HUES64 (cell line): ENCODE data around the gene CRABP1.

Experiments
- H3K27ac ChIP-seq: 2 replicates; pipeline ENCODE4 v1.7.0; 2013; ENCODE audit warnings: low read depth, low read length, inconsistent platforms
- H3K27me3 ChIP-seq: 2 replicates; pipeline ENCODE4 v1.6.1; 2013; ENCODE audit warnings: mild to moderate bottlenecking, low read length; ENCODE audit not compliant: insufficient read depth
- H3K36me3 ChIP-seq: 2 replicates; pipeline ENCODE4 v1.6.1; 2013; ENCODE audit warnings: mild to moderate bottlenecking, low read length; ENCODE audit not compliant: insufficient read depth
- H3K4me1 ChIP-seq: 2 replicates; pipeline ENCODE4 v1.6.1; 2013; ENCODE audit warnings: mild to moderate bottlenecking, low read length, moderate library complexity; ENCODE audit not compliant: insufficient read depth
- H3K4me3 ChIP-seq: 2 replicates; pipeline ENCODE4 v1.5.1; 2013; ENCODE audit warnings: mild to moderate bottlenecking, low read length, moderate library complexity
- H3K9ac ChIP-seq: 2 replicates; pipeline ENCODE4 v1.6.1; 2013; ENCODE audit warnings: mild to moderate bottlenecking, low read depth, low read length
- H3K9me3 ChIP-seq: 2 replicates; pipeline ENCODE4 v1.6.1; 2013; ENCODE audit warnings: low read depth, low read length; ENCODE audit not compliant: insufficient read depth
- WGBS: fragments of 150-250, 120-280 bp; methylation state at CpG from one replicate; pipeline ENCODE4 v1.1.7; 2013; ENCODE audit warnings: missing lambda C conversion rate; 5-methylcytosine and 5-hydroxymethylcytosine counted together

CRABP1 gene

GRCh38 chr15:78307976-78308375, 32.2 kb upstream of the CRABP1 start:
- no peak overlapping the region for H3K9ac ChIP-seq
- 82% methylated on average over 5 of the region's 6 CpGs for whole genome bisulfite sequencing
- no peaks in the 10 kb centered on the region for H3K4me1 ChIP-seq
- H3K27me3 ChIP-seq: no peaks in the 10 kb centered on the region
- no peak overlapping the region for H3K27ac ChIP-seq
- H3K4me3 ChIP-seq: no peak overlapping the region
- no peaks in the 10 kb centered on the region for H3K9me3 ChIP-seq
- H3K36me3 ChIP-seq: no peaks in the 10 kb centered on the region

GRCh38 chr15:78308422-78309032, 31.6 kb upstream of the CRABP1 start:
- Histone ChIP-seq H3K27me3 (no peaks in the 10 kb centered on the region), H3K27ac (no peak overlapping the region), H3K36me3 (no peaks in the 10 kb centered on the region), H3K9ac (no peak overlapping the region), H3K4me1 (no peaks in the 10 kb centered on the region), H3K9me3 (no peaks in the 10 kb centered on the region), H3K4me3 (no peak overlapping the region)
- WGBS: 22% methylated on average over 9 of the region's 9 CpGs

DNA sequence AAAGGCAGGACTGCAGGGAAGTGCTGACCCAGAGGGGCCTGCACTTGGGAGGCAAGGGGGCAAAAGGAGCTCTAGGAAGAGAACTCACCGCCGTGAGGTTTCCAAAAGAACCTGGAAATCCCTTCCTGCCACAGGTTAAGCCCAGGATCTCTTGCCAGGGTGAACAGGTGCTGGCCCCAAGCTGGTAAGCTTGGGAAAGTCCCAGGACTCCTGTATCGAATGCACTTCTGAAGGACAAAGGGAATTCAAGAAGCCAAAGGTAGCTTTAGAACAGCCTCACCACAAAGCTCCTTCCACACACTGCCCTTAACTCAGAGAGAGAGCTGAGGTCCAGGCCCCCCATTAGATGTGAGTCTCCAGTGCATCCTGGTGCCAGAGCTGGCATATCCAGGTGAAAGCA, 28.9 kb upstream of the CRABP1 start:
- Histone ChIP-seq H3K27me3 (no peaks in the 10 kb centered on the region), H3K4me1 (peaks cover 6% of the 10 kb centered on the region; the same call in 1 of the 2 replicates), H3K36me3 (no peaks in the 10 kb centered on the region), H3K27ac (no peak overlapping the region), H3K9ac (no peak overlapping the region), H3K4me3 (no peak overlapping the region), H3K9me3 (no peaks in the 10 kb centered on the region)
- 86% methylated on average over 3 of the region's 3 CpGs for WGBS

DNA sequence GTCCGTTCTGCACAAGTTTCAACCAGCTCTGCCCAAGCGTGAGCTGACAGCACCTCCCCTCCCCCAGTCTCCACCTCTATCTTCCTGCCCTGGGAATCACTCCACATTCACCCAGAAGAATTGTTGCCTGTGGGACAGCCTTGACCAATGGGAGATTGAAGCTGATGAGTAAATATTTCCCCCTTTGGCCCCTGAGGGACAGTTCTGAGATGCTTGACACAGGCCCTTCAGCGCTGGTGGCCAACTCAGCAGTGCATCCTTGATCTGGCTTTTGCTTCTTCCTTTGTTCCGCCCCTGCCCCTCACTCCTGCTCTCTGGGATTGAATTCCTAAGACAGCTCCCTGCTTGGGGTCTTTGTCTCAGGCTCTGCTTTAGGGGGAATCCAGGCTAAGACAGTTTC, 27.6 kb upstream of the CRABP1 start:
- Histone ChIP-seq H3K36me3 (no peaks in the 10 kb centered on the region), H3K27me3 (no peaks in the 10 kb centered on the region), H3K9me3 (no peaks in the 10 kb centered on the region), H3K4me1 (peaks cover 15% of the 10 kb centered on the region), H3K4me3 (no peak overlapping the region), H3K27ac (no peak overlapping the region), H3K9ac (no peak overlapping the region)
- WGBS: 53% methylated on average over 4 of the region's 4 CpGs

DNA sequence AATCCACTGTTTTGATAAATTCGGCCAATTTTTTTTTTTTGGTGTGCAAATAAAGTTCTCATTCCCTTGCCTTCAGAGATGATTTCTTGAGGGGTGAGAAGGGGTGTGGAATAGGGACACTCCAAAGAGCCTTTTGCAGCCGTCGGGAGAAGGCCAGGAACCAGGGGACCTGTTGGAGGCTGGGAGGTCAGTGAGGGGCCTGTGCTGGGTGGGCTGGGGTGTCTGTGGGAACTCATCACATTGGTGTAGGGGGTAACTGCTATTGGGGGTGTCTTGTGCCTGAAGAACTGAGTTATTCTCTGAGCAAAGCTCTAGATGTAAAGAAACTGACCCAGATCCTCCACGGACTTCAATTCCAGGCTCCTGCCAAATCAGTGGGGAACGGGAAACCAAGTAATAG, 27.2 kb upstream of the CRABP1 start:
- Histone ChIP-seq H3K9me3 (no peaks in the 10 kb centered on the region), H3K4me1 (peaks cover 15% of the 10 kb centered on the region), H3K4me3 (no peak overlapping the region), H3K27me3 (no peaks in the 10 kb centered on the region), H3K27ac (no peak overlapping the region), H3K36me3 (no peaks in the 10 kb centered on the region), H3K9ac (no peak overlapping the region)
- WGBS: 79% methylated on average over 5 of the region's 5 CpGs

DNA sequence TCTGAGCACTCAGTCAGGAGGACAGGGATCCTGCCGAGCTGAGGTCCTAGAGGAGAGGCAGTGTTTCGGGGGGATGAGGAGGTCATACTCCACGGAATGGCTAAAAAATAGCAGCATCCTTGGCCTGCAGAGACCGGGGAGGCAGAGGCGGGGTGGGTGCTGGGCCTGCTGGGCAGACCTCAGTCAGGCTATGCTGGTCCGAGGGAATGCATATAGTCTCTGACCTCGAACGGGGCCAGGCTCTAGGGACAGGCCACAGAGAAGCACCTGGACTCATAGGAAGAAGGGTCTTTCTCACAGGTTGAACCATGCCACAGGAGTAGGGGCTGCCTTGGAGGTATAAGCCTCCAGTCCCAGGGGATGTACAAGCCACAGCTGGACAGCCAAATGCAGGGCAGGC, 26.8 kb upstream of the CRABP1 start:
- peaks cover 15% of the 10 kb centered on the region for H3K4me1 ChIP-seq
- no peaks in the 10 kb centered on the region for H3K36me3 ChIP-seq
- H3K4me3 ChIP-seq: no peak overlapping the region
- H3K27ac ChIP-seq: no peak overlapping the region
- H3K9me3 ChIP-seq: no peaks in the 10 kb centered on the region
- WGBS: 78% methylated on average over 8 of the region's 8 CpGs
- no peak overlapping the region for H3K9ac ChIP-seq
- no peaks in the 10 kb centered on the region for H3K27me3 ChIP-seq

DNA sequence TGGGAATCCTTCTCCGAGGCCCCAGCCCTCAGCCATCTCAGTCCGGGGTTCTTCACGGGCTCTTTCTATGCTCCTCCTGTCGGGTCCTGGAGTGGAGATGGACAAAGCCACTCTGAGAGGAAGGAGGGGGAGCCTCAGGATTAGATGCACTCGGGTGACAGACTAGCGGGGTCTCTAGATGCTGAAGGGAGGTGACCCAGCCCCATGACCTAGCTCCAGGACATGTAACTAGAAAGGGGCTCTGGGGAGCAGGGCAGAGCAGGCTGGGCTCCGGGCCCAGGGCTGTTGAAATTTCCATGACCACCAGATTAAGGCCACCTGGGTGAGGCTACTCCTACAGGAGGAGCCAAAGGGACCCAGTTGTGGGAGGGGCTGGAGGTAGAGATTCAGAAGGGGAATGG, 26.0 kb upstream of the CRABP1 start:
- H3K4me1 ChIP-seq: peaks cover 15% of the 10 kb centered on the region
- H3K27me3 ChIP-seq: no peaks in the 10 kb centered on the region
- H3K9me3 ChIP-seq: no peaks in the 10 kb centered on the region
- H3K4me3 ChIP-seq: no peak overlapping the region
- no peak overlapping the region for H3K27ac ChIP-seq
- H3K9ac ChIP-seq: no peak overlapping the region
- H3K36me3 ChIP-seq: no peaks in the 10 kb centered on the region
- WGBS: 83% methylated on average over 7 of the region's 7 CpGs

DNA sequence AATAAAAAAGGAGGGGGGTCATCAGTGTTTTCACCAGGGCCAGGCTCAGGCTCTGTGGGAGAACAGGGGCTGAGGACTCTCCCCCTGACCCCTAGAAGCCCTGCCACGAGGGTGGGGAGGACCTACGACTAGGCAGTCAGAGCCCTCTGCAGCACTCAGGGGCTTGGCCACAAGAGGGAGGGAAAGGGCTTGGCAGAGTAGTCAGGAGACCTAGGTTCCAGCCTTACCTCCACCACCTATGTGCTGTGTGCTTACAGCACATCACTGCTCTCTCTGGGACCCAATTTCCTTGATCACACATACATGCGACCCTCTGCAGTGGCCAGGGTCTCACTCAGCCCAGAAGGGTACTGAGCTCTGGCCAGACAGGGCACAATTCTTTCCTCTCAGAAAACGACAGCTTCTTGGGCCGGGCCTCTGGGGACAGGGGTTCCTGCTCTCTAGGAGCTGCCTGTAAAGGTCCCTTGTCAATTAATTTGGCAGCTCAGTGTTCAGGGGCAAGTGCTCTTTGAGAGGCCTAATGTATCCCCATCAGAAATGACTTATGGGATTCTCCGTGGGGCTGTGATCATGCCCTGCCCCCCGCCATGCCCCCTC, 24.4 kb upstream of the CRABP1 start:
- Histone ChIP-seq H3K9me3 (no peaks in the 10 kb centered on the region), H3K4me1 (peaks cover 15% of the 10 kb centered on the region), H3K36me3 (no peaks in the 10 kb centered on the region), H3K9ac (no peak overlapping the region), H3K27me3 (no peaks in the 10 kb centered on the region), H3K27ac (peak overlapping the region; percentile 42), H3K4me3 (no peak overlapping the region)
- 51% methylated on average over 7 of the region's 7 CpGs for WGBS

GRCh38 chr15:78316283-78317083, 23.7 kb upstream of the CRABP1 start:
- Histone ChIP-seq H3K4me3 (no peak overlapping the region), H3K27me3 (no peaks in the 10 kb centered on the region), H3K9me3 (no peaks in the 10 kb centered on the region), H3K9ac (no peak overlapping the region), H3K4me1 (peaks cover 18% of the 10 kb centered on the region), H3K36me3 (no peaks in the 10 kb centered on the region), H3K27ac (peak overlapping the region; percentile 42)
- 41% methylated on average over 17 of the region's 17 CpGs for WGBS

GRCh38 chr15:78317145-78317836, 22.9 kb upstream of the CRABP1 start:
- H3K9me3 ChIP-seq: no peaks in the 10 kb centered on the region
- no peak overlapping the region for H3K4me3 ChIP-seq
- no peak overlapping the region for H3K9ac ChIP-seq
- no peaks in the 10 kb centered on the region for H3K27me3 ChIP-seq
- no peak overlapping the region; the same call in 1 of the 2 replicates for H3K27ac ChIP-seq
- H3K36me3 ChIP-seq: no peaks in the 10 kb centered on the region
- WGBS: 83% methylated on average over 8 of the region's 8 CpGs
- H3K4me1 ChIP-seq: peaks cover 26% of the 10 kb centered on the region

GRCh38 chr15:78319588-78319987, 20.6 kb upstream of the CRABP1 start:
- no peak overlapping the region for H3K9ac ChIP-seq
- no peak overlapping the region for H3K4me3 ChIP-seq
- H3K27me3 ChIP-seq: no peaks in the 10 kb centered on the region
- H3K27ac ChIP-seq: no peak overlapping the region
- peaks cover 34% of the 10 kb centered on the region for H3K4me1 ChIP-seq
- no peaks in the 10 kb centered on the region for H3K36me3 ChIP-seq
- no peaks in the 10 kb centered on the region for H3K9me3 ChIP-seq
- 91% methylated on average over 10 of the region's 10 CpGs for WGBS
